Subcutaneous adipose tissue (tissue), 4 donors: ENCODE data around the gene UBTFL1. TPM values are rescaled to one million over a fixed set of nuclear protein-coding genes. Genes with fewer than 3 reads are reported as not detected.

Source experiments
- CTCF ChIP-seq: fragments of 450-650 bp; IDR thresholded peaks from one replicate; pipeline ENCODE4 v1.5.1; 2016; ENCODE audit warnings: low read depth, mild to moderate bottlenecking, control low read depth, antibody characterized with exemption, moderate library complexity
- small RNA-seq: library from RNA; depleted of rRNA; stranded (forward); fragments of <200 nt; gene quantifications from one replicate; pipeline ENCODE3, GENCODE V24; 2016
- total RNA-seq, 4 donors: library from RNA; depleted of rRNA; stranded (reverse); fragments of >200 nt; gene quantifications; one replicate each; pipeline ENCODE4 v1.1.0, GENCODE V29; 2016

Gene UBTFL1
- total RNA-seq, 4 donors from 2014 or later = not detected

GRCh38 chr11:90134478-90135003, 48.8 kb downstream of the UBTFL1 start, which contains the start of gene NAALAD2:
Gene NAALAD2 (plus strand): TSS chr11:90134663. CDS start chr11:90134759, 96 bp downstream.
- TF ChIP-seq CTCF = no peak

- TF ChIP-seq CTCF = no peak
Observed at GRCh38 chr11:90135016-90135415, 49.3 kb downstream of the UBTFL1 start.

Small RNAs within 50 kb of the gene (small RNA-seq; reads per million reads assigned to genes)
- gene AP000827.1 (not detected), gene RF00275 (not detected)

Other genes starting within 250 kb of the UBTFL1 start
- not detected for gene TRIM64B, start 207.5 kb upstream of the UBTFL1 start, total RNA-seq
- gene TRIM49D1, start 163.7 kb upstream of the UBTFL1 start, total RNA-seq = not detected
- not detected for gene TRIM49D2, start 161.9 kb upstream of the UBTFL1 start, total RNA-seq
- not detected for gene TRIM64, start 119.9 kb upstream of the UBTFL1 start, total RNA-seq
- gene TRIM49C, start 54.8 kb upstream of the UBTFL1 start, total RNA-seq = not detected
- 10 to 100 TPM in 1 of 4 donors, 1 to 10 TPM in 3; 3.2 to 17.4 (median 7.7) TPM for gene NAALAD2, start 48.7 kb downstream of the UBTFL1 start, total RNA-seq
- gene CHORDC1, start 137.1 kb downstream of the UBTFL1 start, total RNA-seq = 10 to 100 TPM; 38.1 to 94.7 (median 45.1) TPM